H1 (cell line): Measurements from ENCODE around the gene HNF1A. TPM values are rescaled to one million over a fixed set of nuclear protein-coding genes. Genes with fewer than 3 reads are reported as not detected.

Experiments
- BACH1 ChIP-seq: IDR thresholded peaks from 2 replicates; pipeline ENCODE4 v1.6.1; 2012; ENCODE audit warnings: low read length, improper control_type of control experiment
- BRCA1 ChIP-seq: IDR thresholded peaks from 2 replicates; pipeline ENCODE4 v1.6.1; 2012; ENCODE audit warnings: low read depth, low read length, improper control_type of control experiment
- CBX8 ChIP-seq: fragments of 300-800, 300-1000 bp; sonication (generic); IDR thresholded peaks from 2 replicates; pipeline ENCODE4 v1.7.1; 2016; ENCODE audit warnings: low read depth, low read length, borderline replicate concordance
- CEBPB ChIP-seq: IDR thresholded peaks from 2 replicates; pipeline ENCODE4 v1.6.1; 2012; ENCODE audit warnings: low read depth, low read length
- CHD1 ChIP-seq: IDR thresholded peaks from 2 replicates; pipeline ENCODE4 v1.6.1; 2012; ENCODE audit warnings: low read depth, low read length, improper control_type of control experiment
- CHD2 ChIP-seq: IDR thresholded peaks from 2 replicates; pipeline ENCODE4 v1.6.1; 2012; ENCODE audit warnings: low read length, improper control_type of control experiment
- CREB1 ChIP-seq: IDR thresholded peaks from 2 replicates; pipeline ENCODE4 v1.6.1; 2012; ENCODE audit warnings: inconsistent platforms
- EGR1 ChIP-seq: IDR thresholded peaks from 2 replicates; pipeline ENCODE4 v1.6.1; 2011; ENCODE audit warnings: low read depth, low read length, borderline replicate concordance
- GABPA ChIP-seq: IDR thresholded peaks from 2 replicates; pipeline ENCODE4 v1.6.1; 2011; ENCODE audit warnings: mild to moderate bottlenecking, low read length, moderate library complexity, borderline replicate concordance; ENCODE audit not compliant: insufficient read depth
- JUN ChIP-seq: IDR thresholded peaks from 2 replicates; pipeline ENCODE4 v1.6.1; 2011; ENCODE audit warnings: low read depth, mild to moderate bottlenecking, improper control_type of control experiment, low read length
- KDM1A ChIP-seq: fragments of 200-600, 300-600 bp; sonication (generic); IDR thresholded peaks from 2 replicates; pipeline ENCODE4 v1.7.1; 2016; ENCODE audit warnings: mild to moderate bottlenecking, low read length, borderline replicate concordance
- PHF8 ChIP-seq: fragments of 200-600 bp; sonication (generic); conservative IDR thresholded peaks from 2 replicates; pipeline ENCODE4 v1.7.1; 2012; ENCODE audit warnings: low read depth, mild to moderate bottlenecking, inconsistent platforms, low read length, moderate library complexity
- POLR2A ChIP-seq, 2 experiments: IDR thresholded peaks; 1 replicate in 1 of 2; 2 replicates in 1 of 2; pipeline ENCODE4 v1.6.1; 2011; ENCODE audit warnings: low read depth in 2 of 2, low read length in 2 of 2, mild to moderate bottlenecking in 2 of 2; ENCODE audit errors: control extremely low read depth in 1 of 2
- POU5F1 ChIP-seq: IDR thresholded peaks from 2 replicates; pipeline ENCODE4 v1.6.1; 2011; ENCODE audit warnings: low read depth, mild to moderate bottlenecking, low read length, moderate library complexity
- RFX5 ChIP-seq: IDR thresholded peaks from 2 replicates; pipeline ENCODE4 v1.6.1; 2011; ENCODE audit warnings: low read depth, low read length, improper control_type of control experiment, borderline replicate concordance
- RNF2 ChIP-seq: fragments of 200-900, 300-1000 bp; sonication (generic); IDR thresholded peaks from 2 replicates; pipeline ENCODE4 v1.7.1; 2016; ENCODE audit warnings: borderline replicate concordance, low read depth, mild to moderate bottlenecking, antibody characterized with exemption, low read length; ENCODE audit not compliant: poor library complexity, severe bottlenecking; ENCODE audit errors: missing control alignments
- SAP30 ChIP-seq: fragments of 300-600 bp; sonication (generic); IDR thresholded peaks from 2 replicates; pipeline ENCODE4 v1.7.1; 2012; ENCODE audit warnings: low read length, moderate library complexity, mild to moderate bottlenecking, inconsistent platforms; ENCODE audit not compliant: insufficient read depth, insufficient replicate concordance
- SIRT6 ChIP-seq: IDR thresholded peaks from one replicate; pipeline ENCODE4 v1.7.1; 2012; ENCODE audit warnings: low read length, inconsistent platforms
- SIX5 ChIP-seq: IDR thresholded peaks from 2 replicates; pipeline ENCODE4 v1.6.1; 2011; ENCODE audit warnings: mild to moderate bottlenecking, low read depth, low read length
- SP1 ChIP-seq: IDR thresholded peaks from 2 replicates; pipeline ENCODE4 v1.6.1; 2011; ENCODE audit warnings: low read depth, low read length
- SP4 ChIP-seq: IDR thresholded peaks from 2 replicates; pipeline ENCODE4 v1.6.1; 2012; ENCODE audit warnings: low read length, inconsistent platforms
- SUZ12 ChIP-seq: fragments of 200-600 bp; sonication (generic); IDR thresholded peaks from 2 replicates; pipeline ENCODE4 v1.6.1; 2012; ENCODE audit warnings: mild to moderate bottlenecking, inconsistent platforms, low read length, moderate library complexity, mixed read lengths
- TCF12 ChIP-seq: IDR thresholded peaks from 2 replicates; pipeline ENCODE4 v1.6.1; 2011; ENCODE audit warnings: low read depth, mild to moderate bottlenecking, low read length
- TEAD4 ChIP-seq: IDR thresholded peaks from 2 replicates; pipeline ENCODE4 v1.6.1; 2012; ENCODE audit warnings: low read depth, low read length, inconsistent platforms, mixed read lengths
- polyA plus RNA-seq, 7 experiments: library from polyadenylated mRNA; depleted of rRNA in 3 of 7; stranded (reverse) in 5 of 7; unstranded in 2 of 7; fragments of >200 nt in 5 of 7; fragments of 200-250 nt in 2 of 7; gene quantifications; 1 replicate in 5 of 7; 2 replicates in 1 of 7; 4 replicates in 1 of 7; pipeline versions ENCODE4 v1.2.1 to v1.2.3, GENCODE V29; 2011 to 2013; ENCODE audit warnings: missing spikeins in 2 of 7, mixed read lengths in 2 of 7
- total RNA-seq: library from RNA; stranded (reverse); fragmentation: NEBNext Ultra II Directional; extraction: Animal tissue kit (Norgen Biotek cat#: 25700); gene quantifications from 2 replicates; pipeline ENCODE4 v1.2.1, GENCODE V29; 2021
- TF ChIP-seq, protein P1 (sequence below), 3 experiments: IDR thresholded peaks; 1 replicate in 2 of 3; 2 replicates in 1 of 3; pipeline versions ENCODE4 v1.5.1 to v1.6.1; 2011; ENCODE audit warnings: low read length in 3 of 3, mild to moderate bottlenecking in 3 of 3, inconsistent platforms in 2 of 3, low read depth in 1 of 3, moderate library complexity in 1 of 3; ENCODE audit not compliant: insufficient read depth in 1 of 3; ENCODE audit errors: control extremely low read depth in 1 of 3

The HNF1A gene
- total and polyA plus RNA-seq, 2 of the 8 experiments (the other 6 are each of a cell fraction or from before 2014, with no cell fraction given) = not detected

DNA sequence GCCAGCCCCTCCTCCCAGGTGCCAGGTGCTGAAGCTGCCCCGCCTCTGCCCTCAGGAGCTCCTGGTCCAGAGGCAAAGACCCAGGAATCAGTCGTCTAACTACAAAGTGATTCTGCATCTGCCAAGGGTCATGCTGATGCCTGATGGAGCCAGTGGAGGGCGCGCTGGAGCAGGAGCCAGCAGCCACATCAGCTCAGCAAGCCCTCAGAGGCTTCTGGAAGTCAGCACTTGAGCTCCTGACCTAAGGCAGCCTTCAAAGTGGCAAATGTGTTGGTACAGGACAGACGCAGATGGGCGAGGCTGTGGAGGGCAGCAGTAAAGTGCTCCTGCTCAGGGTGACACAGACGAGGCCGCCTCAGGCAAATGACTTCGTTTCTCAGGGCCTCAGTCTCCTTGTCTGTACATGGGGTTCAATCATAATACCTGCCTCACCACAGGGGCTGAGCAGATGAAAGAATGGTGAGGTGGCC lies 27.0 kb downstream of the HNF1A start (continued):
- TF ChIP-seq KDM1A = peak; percentile 36; the same call in 1 of the 2 replicates
- TF ChIP-seq TEAD4 = no peak
- TF ChIP-seq, protein P1, sequence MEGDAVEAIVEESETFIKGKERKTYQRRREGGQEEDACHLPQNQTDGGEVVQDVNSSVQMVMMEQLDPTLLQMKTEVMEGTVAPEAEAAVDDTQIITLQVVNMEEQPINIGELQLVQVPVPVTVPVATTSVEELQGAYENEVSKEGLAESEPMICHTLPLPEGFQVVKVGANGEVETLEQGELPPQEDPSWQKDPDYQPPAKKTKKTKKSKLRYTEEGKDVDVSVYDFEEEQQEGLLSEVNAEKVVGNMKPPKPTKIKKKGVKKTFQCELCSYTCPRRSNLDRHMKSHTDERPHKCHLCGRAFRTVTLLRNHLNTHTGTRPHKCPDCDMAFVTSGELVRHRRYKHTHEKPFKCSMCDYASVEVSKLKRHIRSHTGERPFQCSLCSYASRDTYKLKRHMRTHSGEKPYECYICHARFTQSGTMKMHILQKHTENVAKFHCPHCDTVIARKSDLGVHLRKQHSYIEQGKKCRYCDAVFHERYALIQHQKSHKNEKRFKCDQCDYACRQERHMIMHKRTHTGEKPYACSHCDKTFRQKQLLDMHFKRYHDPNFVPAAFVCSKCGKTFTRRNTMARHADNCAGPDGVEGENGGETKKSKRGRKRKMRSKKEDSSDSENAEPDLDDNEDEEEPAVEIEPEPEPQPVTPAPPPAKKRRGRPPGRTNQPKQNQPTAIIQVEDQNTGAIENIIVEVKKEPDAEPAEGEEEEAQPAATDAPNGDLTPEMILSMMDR (IDR thresholded peaks at IDR 0.05; ENCODE audit: control extremely low read depth in 1 of 3, insufficient read depth in 1 of 3, low read depth in 1 of 3, low read length in 3 of 3) = peak; percentile 93 to 96 (median 96)
- TF ChIP-seq POLR2A (IDR thresholded peaks at IDR 0.05; ENCODE audit: control extremely low read depth in 1 of 2, low read depth in 2 of 2, low read length in 2 of 2) = no peak
- no peak for TF ChIP-seq CHD1
- no peak for TF ChIP-seq PHF8
- no peak for TF ChIP-seq SUZ12
- TF ChIP-seq SP1 = no peak
- no peak for TF ChIP-seq SIRT6
- no peak for TF ChIP-seq POU5F1
- TF ChIP-seq CBX8 = no peak
- TF ChIP-seq GABPA = no peak
- TF ChIP-seq RNF2 = no peak
- TF ChIP-seq RFX5 = no peak
- TF ChIP-seq CHD2 = no peak
- no peak for TF ChIP-seq SP4
- TF ChIP-seq BRCA1 = no peak
- TF ChIP-seq BACH1 = no peak
- TF ChIP-seq TCF12 = 0 out of 2 replicates have a peak, but pooled peaks have one; percentile 69
- TF ChIP-seq EGR1 = no peak
- TF ChIP-seq SAP30 = no peak
- no peak for TF ChIP-seq CEBPB
- no peak for TF ChIP-seq JUN
- TF ChIP-seq SIX5 = no peak
- TF ChIP-seq CREB1 = peak; percentile 63; the same call in 1 of the 2 replicates
